A549 (cell line): ENCODE data around the gene EXOC4. TPM values are rescaled to one million over a fixed set of nuclear protein-coding genes. Genes with fewer than 3 reads are reported as not detected.

ENCODE experiments used
- ATAC-seq, 2 experiments: fragments of 200-7000 bp in 1 of 2; fragments of >200 bp in 1 of 2; cut with Nextera tagmentation in 1 of 2; cut with Tn5 transposase in 1 of 2; 3 replicates each; pipeline versions ENCODE4 v1.8.0 to v1.9.1; 2018 to 2020; ENCODE audit warnings: mild to moderate bottlenecking in 1 of 2, moderate library complexity in 1 of 2
- CTCF ChIA-PET: fragments of 300-600 bp; sonication (Branson Sonifier 250); formaldehyde crosslinking; extraction: SDS; loops from one replicate; lab custom pipeline; 2021; ENCODE audit warnings: antibody characterized with exemption, inconsistent platforms; lab: Yijun Ruan, JAX
- POLR2A ChIA-PET: fragments of 350-600 bp; formaldehyde crosslinking; extraction: SDS; loops from one replicate; lab custom pipeline; 2021; ENCODE audit warnings: antibody characterized with exemption, inconsistent platforms; lab: Yijun Ruan, JAX
- DNase-seq, 2 experiments: peaks; one replicate each; pipeline versions ENCODE4 v3.0.0 to v3.0.0-alpha.2; 2011 to 2016; ENCODE audit warnings: low read depth in 1 of 2, low spot score in 1 of 2
- FAIRE-seq: peaks from 2 replicates; lab custom pipeline; 2011; peaks lifted over from hg19 to GRCh38; lab: Jason Lieb, UNC
- H3K27ac ChIP-seq, 2 experiments: fragments of >200 bp; sonication (Bioruptor Twin); formaldehyde crosslinking; 3 replicates each; pipeline ENCODE4 v1.5.1; 2016 to 2017
- H3K4me1 ChIP-seq: fragments of >200 bp; sonication (Bioruptor Twin); formaldehyde crosslinking; 3 replicates; pipeline ENCODE4 v1.6.1; 2016
- H3K4me2 ChIP-seq: fragments of >200 bp; sonication (Bioruptor Twin); formaldehyde crosslinking; 3 replicates; pipeline ENCODE4 v1.6.1; 2016
- H3K4me3 ChIP-seq: fragments of >200 bp; sonication (Bioruptor Twin); formaldehyde crosslinking; 3 replicates; pipeline ENCODE4 v1.5.1; 2016
- H3K9me3 ChIP-seq: fragments of >200 bp; sonication (Bioruptor Twin); formaldehyde crosslinking; 3 replicates; pipeline ENCODE4 v1.6.1; 2016
- BCL3 ChIP-seq: fragments of >200 bp; sonication (Bioruptor Twin); formaldehyde crosslinking; IDR thresholded peaks from 3 replicates; pipeline ENCODE4 v1.6.1; 2016
- BHLHE40 ChIP-seq: IDR thresholded peaks from 2 replicates; pipeline ENCODE4 v1.6.1; 2012; ENCODE audit warnings: low read depth, low read length, inconsistent platforms
- CEBPB ChIP-seq, 2 experiments: fragments of >200 bp in 1 of 2; sonication (Bioruptor Twin) in 1 of 2; formaldehyde crosslinking in 1 of 2; IDR thresholded peaks; 2 replicates each; pipeline ENCODE4 v1.6.1; 2012 to 2016
- CTCF ChIP-seq: fragments of >200 bp; sonication (Bioruptor Twin); formaldehyde crosslinking; IDR thresholded peaks from 3 replicates; pipeline ENCODE4 v1.5.1; 2016
- EHMT2 ChIP-seq: fragments of 200-600 bp; sonication (generic); IDR thresholded peaks from 2 replicates; pipeline ENCODE4 v1.6.1; 2016; ENCODE audit warnings: antibody characterized with exemption, low read depth, mild to moderate bottlenecking, moderate library complexity
- FOSL2 ChIP-seq, 2 experiments: fragments of 450-650 bp in 1 of 2; fragments of >200 bp in 1 of 2; sonication (Bioruptor Twin) in 1 of 2; formaldehyde crosslinking; IDR thresholded peaks; 2 replicates each; pipeline versions ENCODE4 v1.5.0 to v1.6.1; 2016 to 2020; ENCODE audit warnings: mild to moderate bottlenecking in 1 of 2, moderate library complexity in 1 of 2
- HEYL ChIP-seq: fragments of 250-450 bp; sonication (Bioruptor Pico); IDR thresholded peaks from 2 replicates; pipeline ENCODE4 v1.8.0; 2021; ENCODE audit warnings: mild to moderate bottlenecking, moderate library complexity
- KDM5A ChIP-seq: fragments of 200-600 bp; sonication (generic); IDR thresholded peaks from 2 replicates; pipeline ENCODE4 v1.6.1; 2016; ENCODE audit warnings: antibody characterized with exemption, mild to moderate bottlenecking
- MAZ ChIP-seq: fragments of 150-350 bp; IDR thresholded peaks from 2 replicates; pipeline ENCODE4 v1.6.1; 2014; ENCODE audit warnings: antibody characterized with exemption, low read depth, low read length, borderline replicate concordance
- PBX3 ChIP-seq: IDR thresholded peaks from 2 replicates; pipeline ENCODE4 v1.6.1; 2012
- POLR2AphosphoS2 ChIP-seq: conservative IDR thresholded peaks from 2 replicates; pipeline ENCODE4 v1.6.1; 2012; ENCODE audit warnings: low read length, improper control_type of control experiment, inconsistent platforms
- RAD21 ChIP-seq, 2 experiments: fragments of >200 bp in 1 of 2; sonication (Bioruptor Twin) in 1 of 2; formaldehyde crosslinking in 1 of 2; IDR thresholded peaks in 1 of 2; conservative IDR thresholded peaks in 1 of 2; 2 replicates in 1 of 2; 3 replicates in 1 of 2; pipeline ENCODE4 v1.6.1; 2012 to 2018; ENCODE audit warnings: inconsistent platforms in 1 of 2
- REST ChIP-seq: fragments of 200-600 bp; sonication (generic); IDR thresholded peaks from 2 replicates; pipeline ENCODE4 v1.6.1; 2016; ENCODE audit warnings: antibody characterized with exemption, mild to moderate bottlenecking, moderate library complexity
- RNF2 ChIP-seq: fragments of 200-600 bp; sonication (generic); IDR thresholded peaks from 2 replicates; pipeline ENCODE4 v1.6.1; 2016; ENCODE audit warnings: low read depth, mild to moderate bottlenecking, antibody characterized with exemption, moderate library complexity, borderline replicate concordance
- SMC3 ChIP-seq: fragments of >200 bp; sonication (Bioruptor Twin); formaldehyde crosslinking; IDR thresholded peaks from 3 replicates; pipeline ENCODE4 v1.6.1; 2018; ENCODE audit warnings: inconsistent platforms
- WGBS: methylation state at CpG from one replicate; pipeline ENCODE4 v1.1.6; 2017; ENCODE audit errors: missing lambda C conversion rate; 5-methylcytosine and 5-hydroxymethylcytosine counted together
- polyA plus RNA-seq, 4 experiments: library from polyadenylated mRNA; depleted of rRNA in 3 of 4; stranded (reverse); fragments of >200 nt; fragmentation: RNase III in 1 of 4; extraction: RNeasy Plus Mini Kit Qiagen cat#74134 plus additional on column Dnase treatment in 1 of 4; gene quantifications; 2 replicates in 3 of 4; 3 replicates in 1 of 4; pipeline ENCODE4 v1.2.3, GENCODE V29; 2011 to 2017

The EXOC4 gene
- polyA plus RNA-seq, 2 of the 4 experiments (the other 2 are of a cell fraction) = 33.4 to 73.1 TPM

- 76% methylated on average over 2 of the region's 2 CpGs for WGBS
- FAIRE-seq (no peak), DNase-seq (peak in 1 of 2 experiments; percentile 18), ATAC-seq (peak; percentile 52 to 56; a peak in 4 of 6 replicates)
- CTCF ChIA-PET = interaction anchor here (0.6 to 2.5 kb wide), 10 partner anchors 11 to 1528 kb away, joined by 3 to 12 read pairs (median 3); no protein-coding TSS in a partner anchor
- Histone ChIP-seq H3K4me3 (no peak overlapping the region), H3K4me2 (no peak overlapping the region), H3K4me1 (no peaks in the 10 kb centered on the region), H3K27ac (no peak overlapping the region), H3K9me3 (no peaks in the 10 kb centered on the region)
- POLR2A ChIA-PET = no interaction called here
- TF ChIP-seq PBX3 (no peak), SMC3 (0 out of 3 replicates have a peak, but pooled peaks have one; percentile 12), CTCF (peak; percentile 32; the same call in 1 of the 3 replicates), RAD21 (conservative IDR thresholded peaks at IDR 0.05 in 1 of 2, IDR thresholded peaks at IDR 0.05 in 1 of 2) (peak; percentile 27 to 39; a peak in 2 of 5 replicates), BCL3 (no peak)
Observed at GRCh38 chr7:134108802-134109201, 855.9 kb downstream of the EXOC4 start.

GRCh38 chr7:134113655-134114054 is 860.8 kb downstream of the EXOC4 start:
- H3K4me1 ChIP-seq = no peaks in the 10 kb centered on the region
- DNase-seq (no peak), ATAC-seq (no peak), FAIRE-seq (peak; percentile 49)
- no peak overlapping the region for H3K27ac ChIP-seq
- ChIA-PET CTCF (interaction anchor here (1.1 kb wide), 1 partner anchor 252 kb away, joined by 3 read pairs; no protein-coding TSS in a partner anchor), POLR2A (no interaction called here)
- H3K4me3 ChIP-seq = no peak overlapping the region
- H3K4me2 ChIP-seq = no peak overlapping the region
- no peak for TF ChIP-seq KDM5A
- no peak for TF ChIP-seq REST
- TF ChIP-seq RNF2 = no peak
- no peak for TF ChIP-seq MAZ
- no peak for TF ChIP-seq CEBPB (IDR thresholded peaks at IDR 0.05)
- TF ChIP-seq RAD21 (conservative IDR thresholded peaks at IDR 0.05 in 1 of 2, IDR thresholded peaks at IDR 0.05 in 1 of 2) = no peak
- no peak for TF ChIP-seq POLR2AphosphoS2
- TF ChIP-seq FOSL2 (IDR thresholded peaks at IDR 0.05) = no peak
- TF ChIP-seq FOSL2 (CRISPR knock-in tag; IDR thresholded peaks at IDR 0.05) = no peak
- TF ChIP-seq BHLHE40 = no peak
- no peak for TF ChIP-seq EHMT2
- TF ChIP-seq HEYL (CRISPR knock-in tag) = no peak
- no peaks in the 10 kb centered on the region for H3K9me3 ChIP-seq
